HuH-7 (cell line): ENCODE data around the gene MGMT.

ENCODE experiments used
- DNase-seq: peaks from one replicate; pipeline ENCODE4 v3.0.0; 2011; ENCODE audit warnings: low spot score

The MGMT gene

DNA sequence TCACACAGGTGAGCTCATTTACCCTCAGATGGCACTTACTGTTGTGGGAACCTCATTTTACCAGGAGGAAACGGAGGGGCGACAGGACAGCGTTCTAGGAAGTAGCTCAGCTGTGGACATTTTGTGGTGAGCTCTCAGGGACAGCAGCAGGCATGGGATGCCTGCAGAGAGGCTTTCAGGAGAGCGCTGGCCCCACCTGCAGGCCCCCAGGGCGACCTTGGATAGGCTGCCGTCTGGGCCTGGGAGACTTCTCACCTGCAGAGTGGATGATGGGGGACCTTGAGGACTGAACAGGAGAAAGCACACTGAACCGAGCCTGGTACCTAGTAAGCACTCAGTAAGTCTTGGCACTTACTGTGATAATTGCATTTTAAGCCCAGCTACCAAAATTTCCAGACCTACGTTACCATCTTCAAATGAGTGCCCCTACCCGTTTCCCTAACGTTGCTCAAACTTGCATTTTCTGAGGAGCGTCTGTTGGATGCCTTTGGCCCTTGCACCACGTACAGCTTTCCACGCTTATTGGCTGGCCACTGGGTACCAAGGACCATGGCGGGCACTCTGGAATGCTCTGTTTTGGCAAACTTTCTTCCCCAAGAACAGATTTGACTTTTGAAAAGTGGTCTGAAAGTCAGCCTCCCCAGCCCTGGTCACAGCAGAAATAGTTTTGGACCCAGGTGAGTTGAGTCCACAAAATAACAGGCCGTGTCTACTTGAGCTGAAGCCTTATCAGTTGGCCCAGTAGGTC is 273.7 kb downstream of the MGMT start:
- DNase-seq = no peak

DNA sequence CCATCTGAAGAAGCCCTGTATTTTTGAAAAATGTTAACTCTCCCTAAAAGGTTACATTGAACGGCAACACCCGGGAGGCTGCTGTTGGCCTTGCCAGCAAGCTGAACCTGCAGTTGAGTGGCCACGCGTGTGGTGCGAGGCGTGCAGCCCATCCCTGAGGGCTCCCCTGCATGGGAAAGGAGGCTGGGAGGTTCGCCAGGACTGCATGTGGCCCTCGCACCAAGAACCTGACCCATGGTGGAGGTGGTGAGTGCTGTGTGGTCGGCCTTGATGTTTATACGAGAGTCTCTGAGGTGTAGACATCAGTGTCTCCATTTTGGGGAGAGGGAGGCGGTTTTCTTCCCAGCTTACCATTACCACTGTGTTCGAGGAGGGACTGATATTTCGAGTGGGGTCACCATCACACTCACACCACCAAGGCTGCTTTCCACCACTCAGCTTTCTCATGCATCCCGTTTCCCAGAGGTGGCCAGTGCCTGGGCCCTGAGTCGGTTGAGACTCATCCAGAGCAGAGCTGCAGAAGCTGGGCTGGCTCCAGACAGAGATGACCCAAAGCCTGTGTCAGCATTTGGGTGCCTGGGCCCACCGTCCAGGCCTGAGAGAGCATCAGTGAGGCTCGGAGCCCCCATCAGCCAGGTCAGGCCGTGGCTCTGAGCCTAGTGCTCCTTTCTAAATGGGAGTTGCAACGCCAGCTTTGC is 274.4 kb downstream of the MGMT start:
- DNase-seq = no peak

DNA sequence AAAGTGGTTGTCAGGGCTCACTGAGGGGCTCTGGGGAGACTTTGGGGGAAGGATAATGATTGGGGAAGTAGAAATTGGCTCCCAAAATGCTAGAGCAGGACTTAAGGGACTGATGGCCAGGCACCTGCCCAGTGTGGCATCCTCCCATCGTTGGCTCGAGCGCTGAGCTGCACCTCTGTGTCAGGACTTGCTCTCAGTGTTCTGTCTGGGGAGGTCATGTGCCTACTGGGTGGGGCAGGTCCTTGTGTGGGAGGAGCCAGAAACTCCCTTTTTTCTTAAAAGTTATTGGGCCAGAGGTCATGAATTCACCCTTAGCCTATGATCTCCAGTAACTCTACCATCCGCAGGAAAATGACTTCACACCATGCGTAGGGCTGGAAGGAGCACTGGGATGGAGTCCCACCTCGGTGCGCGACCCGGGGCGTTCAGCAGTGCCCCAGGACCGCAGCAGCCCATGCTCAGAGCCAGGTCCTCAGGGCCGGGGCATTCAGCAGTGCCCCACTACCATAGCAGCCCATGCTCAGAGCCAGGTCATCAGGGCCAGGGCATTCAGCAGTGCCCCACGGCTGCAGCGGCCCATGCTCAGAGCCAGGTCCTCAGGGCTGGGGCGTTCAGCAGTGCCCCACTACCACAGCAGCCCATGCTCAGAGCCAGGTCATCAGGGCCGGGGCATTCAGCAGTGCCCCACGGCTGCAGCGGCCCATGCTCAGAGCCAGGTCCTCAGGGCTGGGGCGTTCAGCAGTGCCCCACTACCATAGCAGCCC is 275.1 kb downstream of the MGMT start:
- DNase-seq = no peak

DNA sequence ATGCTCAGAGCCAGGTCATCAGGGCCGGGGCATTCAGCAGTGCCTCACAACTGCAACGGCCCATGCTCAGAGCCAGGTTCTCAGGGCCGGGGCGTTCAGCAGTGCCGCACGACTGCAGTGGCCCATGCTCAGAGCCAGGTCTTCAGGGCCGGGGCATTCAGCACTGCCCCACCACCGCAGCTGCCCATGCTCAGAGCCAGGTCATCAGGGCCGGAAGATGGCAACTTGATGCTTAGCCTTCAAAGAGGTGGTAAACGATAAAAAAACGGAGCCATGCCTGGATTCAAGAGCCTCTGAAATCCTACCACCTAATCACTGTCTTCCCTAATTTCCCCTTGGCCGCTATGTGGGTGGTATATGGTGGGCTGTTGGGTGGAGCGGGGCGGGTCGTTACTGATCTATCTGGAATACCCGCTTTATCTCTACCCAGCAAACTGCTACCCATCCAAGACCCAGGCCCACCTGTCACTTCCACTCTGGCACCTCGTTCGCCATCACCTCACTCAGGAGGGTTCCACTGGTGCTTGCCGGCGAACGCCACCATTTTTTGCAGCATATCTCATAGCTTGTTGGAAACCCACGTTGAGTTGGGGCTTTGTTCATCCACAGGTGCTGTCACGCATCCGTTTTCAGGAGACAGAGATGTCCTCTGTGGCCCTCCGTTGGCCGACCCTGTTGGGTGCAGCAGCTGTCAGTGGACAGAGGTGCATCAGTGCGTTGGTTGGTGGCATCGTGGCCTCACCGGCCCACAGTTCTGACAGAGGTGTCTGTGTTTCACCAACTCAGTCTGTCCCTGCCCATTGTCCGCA is 275.9 kb downstream of the MGMT start:
- no peak for DNase-seq

DNA sequence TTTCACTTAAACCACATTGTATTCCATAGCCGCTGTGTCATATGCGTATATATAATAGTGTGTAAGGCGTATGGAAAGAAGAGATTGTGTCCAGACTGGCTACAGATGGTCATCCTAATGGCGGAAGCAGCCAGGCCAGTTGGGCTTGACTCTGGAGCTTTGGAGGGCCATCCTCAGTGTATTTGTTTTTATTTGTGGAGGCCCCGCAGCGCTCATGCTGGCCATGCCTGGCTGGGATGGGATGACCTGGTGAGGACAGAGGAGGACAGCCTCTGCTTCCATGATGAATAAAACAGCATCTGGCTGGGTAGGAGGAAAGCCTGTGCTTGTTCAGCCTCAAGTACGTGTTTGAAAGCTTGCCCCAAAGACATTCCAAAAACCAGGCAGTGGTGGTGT is 276.7 kb downstream of the MGMT start:
- DNase-seq = no peak

DNA sequence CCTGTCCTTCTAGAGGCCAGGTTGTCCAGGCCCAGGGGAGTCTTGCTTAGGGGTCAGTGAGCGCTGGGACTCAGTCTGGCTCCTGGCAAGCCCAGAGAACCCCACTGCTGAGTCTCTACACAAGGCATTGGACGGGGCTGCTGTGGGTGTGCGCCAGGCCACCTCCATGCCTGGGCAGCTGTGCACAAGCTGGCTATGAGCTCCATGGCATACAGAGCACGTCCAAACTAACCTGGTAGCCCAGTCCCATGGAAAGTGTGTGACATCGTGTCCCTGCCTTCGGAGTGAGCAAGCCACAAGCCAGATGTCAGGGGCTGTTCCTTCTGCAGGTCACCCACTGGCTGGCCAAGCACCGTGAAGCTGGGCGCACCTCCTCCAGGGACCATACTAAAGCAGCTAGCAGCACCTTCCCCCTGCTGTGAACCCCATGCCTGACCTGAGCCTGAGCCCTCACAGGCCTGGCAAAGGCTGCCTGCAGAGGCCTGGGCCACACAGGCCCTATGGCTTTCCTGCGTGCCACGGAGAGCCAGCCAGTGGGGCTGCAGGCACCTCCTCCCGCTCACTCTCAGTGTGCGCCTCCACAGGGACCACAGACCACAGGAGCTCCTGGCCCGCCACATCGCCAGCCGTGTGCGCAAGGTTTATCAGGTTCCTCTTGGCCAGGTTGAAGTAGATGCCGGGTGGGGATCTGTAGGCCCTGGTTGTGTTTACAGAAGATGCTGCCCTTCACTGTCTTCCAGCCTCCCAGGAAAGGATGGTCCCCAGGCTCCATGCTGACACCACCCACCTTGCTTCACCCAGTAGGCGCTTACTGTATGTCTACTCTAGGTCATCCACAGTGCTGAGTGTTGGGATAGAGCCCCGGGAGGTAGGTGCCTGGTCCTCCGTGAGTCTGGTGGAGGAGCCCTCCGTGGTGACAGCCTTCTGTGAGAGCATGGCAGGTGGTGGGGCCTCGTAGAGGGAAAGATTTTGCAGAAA is 277.4 kb downstream of the MGMT start:
- DNase-seq = no peak

DNA sequence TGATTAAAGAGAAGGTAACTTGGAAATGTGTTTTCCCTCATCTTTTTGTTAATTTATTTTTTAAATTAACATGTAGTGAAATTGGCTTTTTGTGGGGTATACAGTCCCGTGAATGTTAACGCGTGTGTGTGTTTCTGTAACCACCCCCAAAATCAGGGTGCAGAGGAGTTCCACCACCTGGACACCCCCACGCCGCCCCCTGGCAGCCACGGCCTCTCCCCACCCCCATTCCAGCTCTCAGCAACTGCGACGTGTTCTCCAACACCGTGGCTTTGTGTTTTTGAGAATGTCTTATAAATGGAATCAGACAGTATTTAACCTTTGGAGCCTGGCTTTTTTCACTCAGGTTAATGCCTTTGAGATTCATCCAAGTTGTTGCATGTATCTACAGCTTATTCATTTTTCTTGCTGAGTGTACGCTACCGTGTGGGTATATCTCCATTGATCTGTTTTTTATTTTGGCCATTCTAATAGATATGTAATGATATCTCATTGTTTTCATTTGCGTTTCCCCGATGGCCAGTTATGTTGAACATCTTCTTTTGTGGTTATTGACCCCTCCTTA is 278.2 kb downstream of the MGMT start:
- DNase-seq = no peak

DNA sequence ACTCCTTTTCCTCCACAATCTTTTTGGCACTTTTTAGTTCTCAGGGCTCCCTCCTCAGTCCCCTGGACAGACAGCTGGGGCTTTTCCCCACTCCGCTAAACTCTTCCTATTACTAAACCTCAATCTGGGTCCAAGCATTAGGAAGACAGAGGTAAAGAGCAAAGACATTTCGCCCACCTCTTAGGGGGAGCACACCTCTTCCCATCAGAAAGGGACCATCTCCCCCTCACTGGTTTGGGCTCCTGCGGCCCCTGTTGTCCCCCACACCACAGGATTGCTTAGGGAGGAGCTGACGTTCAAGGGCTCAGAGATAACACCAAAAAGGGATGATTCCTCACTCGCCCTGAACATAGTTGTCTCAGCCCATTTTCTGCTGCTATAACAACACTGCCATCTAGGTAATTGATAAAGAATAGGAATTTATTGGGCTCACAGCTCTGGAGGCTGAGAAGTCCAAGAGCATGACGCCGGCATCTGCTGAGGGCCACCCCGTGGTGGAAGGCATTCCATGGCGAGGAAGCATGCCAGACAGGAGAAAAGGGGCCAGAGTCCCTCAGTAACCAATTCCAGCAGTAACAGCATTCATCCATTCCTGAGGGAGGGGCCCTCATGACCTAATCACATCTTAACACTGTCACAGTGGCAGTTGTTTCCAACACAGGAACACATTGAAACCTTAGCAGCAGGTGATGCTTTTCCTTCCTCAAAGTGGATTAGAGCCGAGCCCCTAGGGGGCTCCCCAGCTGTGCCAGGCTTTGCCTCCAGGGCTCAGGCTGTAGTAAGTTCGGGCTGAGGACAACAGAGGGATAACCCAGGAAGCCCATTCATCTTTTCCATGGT is 287.4 kb downstream of the MGMT start:
- DNase-seq = no peak

DNA sequence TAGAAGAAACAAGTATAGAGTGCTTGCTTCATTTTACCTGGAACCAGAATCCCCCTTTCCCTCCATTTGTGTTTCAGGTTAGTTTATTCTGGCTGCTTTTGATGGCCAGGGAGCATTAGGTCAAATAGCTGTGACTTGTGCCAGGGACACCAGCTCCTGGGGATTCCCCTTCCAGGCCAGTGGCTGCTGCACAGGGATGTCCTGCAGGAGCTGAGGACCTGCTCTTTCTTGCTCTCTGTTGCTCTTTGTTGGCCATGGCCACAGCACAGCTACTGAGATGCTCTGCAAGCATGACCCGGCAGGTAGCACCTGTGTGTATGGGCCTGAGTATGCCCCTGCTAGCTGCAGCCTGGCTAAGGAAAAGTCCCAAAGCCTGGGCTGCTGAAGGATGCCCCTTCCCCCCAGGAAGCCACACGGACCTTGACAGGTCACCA is 288.1 kb downstream of the MGMT start:
- DNase-seq = no peak

DNA sequence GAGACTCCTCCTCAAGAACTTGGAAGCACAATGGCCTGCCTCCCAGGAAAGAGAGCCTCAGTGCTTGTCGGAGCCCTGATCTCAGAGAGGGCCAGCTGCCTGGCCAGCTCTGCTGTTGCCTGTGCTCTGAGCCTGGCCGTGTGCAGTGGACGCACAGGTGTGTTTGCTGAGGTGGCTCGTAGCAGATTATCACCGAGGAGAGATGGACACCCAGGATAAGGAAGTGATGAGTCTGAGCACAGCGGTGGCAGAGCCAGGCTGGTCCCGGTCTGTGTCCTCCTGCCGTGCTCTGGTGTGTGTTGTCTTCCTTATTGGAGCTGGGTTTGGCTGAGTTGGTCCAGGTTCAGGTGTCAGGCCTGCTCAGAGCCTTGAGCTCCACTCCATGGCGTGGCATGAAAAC is 288.6 kb downstream of the MGMT start:
- no peak for DNase-seq

DNA sequence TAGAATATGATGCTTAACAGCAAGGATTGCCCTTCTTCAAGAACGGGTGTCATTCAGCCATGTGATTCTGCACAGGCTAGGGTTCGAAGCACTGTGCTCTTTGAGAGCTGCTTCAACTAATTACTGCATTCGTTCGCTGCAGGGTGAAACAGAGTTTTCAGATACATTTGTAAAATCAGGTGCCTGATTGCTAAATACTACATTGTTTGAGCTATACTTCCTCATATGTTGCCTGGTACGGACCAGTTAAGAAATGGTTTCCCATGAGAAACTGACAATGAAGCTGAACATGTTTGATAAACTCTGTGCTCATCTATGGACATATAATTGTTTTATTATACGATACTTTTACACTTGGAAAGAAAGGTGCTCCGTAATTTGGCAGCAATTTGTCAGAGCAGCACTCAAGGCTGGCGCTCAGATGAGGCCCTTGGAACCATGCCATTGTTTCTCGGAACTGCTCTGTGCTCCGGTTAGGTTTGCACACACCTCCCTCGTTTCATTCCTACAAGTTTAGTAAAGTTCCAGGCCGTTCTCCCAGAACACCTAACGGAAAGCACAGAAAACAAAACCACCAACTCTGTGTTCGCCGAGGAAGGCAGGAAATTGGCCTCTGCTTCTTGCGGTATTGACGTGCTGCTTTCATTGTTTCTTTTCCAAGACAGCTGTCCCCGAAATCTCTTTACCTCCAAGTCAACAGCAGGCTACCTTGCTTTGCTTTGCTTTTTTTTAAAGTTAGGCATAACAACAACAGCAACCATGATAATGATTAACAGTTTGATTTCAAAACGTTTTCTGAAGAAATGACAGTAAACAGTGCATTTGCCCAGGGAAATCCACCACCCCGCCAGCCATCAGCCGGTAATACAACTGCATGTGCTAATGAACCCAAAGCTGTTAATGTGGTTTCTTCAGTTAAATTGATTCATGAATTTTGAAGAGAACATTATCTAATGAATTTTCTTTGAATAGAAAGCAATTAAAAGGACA is 290.2 kb downstream of the MGMT start:
- peak; percentile 39 for DNase-seq

DNA sequence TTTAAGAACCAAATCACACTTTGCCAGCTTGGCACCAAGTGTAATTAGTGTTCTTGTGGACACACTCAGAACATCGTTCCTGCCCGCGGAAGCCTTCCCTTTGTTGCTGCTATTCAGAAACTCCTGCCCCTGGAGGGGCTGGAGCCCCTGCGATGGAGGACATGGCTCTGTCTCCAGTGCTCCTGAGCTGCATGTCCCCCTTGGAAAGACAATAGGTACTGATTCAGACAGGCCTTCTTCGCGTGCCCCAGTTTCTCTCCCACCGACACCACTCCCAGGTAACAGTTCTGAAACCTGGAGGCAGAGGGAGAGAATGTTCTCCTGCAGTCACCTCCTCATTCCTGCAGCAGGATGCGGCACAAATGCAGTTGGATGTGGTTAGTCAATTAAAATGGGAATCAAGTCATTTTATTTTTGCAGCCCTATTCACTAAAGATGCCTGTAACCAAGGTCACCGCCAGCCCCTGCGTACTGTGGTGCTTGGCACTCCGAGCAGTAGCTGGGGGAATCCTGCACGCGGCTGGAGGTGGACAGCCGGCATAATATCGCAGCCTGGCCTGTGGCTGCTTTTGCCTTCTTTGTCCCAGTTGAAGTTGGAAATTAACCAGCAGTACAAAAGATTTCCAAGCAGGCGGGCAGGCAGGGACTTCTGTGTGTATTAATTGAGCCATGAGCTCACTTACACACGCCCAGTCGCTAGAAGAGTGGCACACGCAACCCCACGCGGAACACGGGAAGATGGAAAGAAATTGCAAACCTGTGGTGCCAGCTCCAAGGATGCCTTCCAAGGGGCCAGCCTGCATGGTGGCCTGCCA is 291.4 kb downstream of the MGMT start:
- no peak for DNase-seq

DNA sequence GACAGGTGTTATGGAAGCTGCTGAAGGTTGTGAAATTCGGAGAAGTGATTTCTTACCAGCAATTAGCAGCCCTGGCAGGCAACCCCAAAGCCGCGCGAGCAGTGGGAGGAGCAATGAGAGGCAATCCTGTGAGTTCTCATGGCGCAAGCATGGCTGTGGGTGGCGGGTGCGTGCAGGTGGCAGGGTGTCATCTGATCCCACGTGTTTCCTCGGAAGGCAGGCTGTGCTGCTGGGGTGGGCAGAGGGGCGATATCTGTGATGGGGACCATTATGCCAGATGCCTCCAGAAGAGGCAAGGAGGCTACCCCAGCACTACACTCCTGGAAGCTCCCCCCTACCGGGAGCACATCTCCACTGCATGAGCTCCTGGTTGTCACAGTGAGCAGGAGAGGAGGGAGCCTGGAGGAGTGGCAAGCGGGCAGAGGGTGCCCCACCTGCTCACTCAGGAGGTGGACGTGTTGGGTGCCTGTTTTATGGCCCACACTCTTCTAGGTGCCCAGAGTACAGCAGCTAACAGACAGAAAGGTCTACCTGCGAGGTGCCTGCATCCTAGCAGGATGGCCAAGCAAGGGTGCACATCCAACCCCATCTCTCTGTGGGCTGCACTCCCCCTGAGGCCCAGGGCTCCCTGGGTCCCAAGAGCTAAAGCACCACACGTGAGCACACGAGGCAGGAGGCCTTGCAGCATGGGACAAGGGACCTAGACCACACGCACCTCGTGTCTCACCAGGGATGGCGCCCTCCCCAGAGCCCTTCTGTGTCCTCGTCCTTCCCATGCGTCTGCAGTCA is 292.4 kb downstream of the MGMT start:
- DNase-seq = no peak

DNA sequence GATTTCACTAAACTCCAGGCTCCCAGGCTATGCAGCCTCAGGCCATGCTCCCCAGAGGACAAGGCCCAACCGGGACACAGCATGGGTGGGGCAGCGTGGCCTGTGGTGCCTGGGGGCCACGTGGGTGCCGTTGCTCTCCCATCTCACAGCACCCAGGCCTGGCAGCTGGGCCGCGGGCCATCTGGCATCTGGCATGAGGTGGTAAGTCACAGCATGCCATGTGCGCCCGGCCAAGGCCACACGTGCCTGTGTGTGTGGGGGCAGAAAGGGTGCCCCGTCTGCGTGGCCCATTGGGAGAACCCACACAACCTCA is 292.9 kb downstream of the MGMT start:
- no peak for DNase-seq

DNA sequence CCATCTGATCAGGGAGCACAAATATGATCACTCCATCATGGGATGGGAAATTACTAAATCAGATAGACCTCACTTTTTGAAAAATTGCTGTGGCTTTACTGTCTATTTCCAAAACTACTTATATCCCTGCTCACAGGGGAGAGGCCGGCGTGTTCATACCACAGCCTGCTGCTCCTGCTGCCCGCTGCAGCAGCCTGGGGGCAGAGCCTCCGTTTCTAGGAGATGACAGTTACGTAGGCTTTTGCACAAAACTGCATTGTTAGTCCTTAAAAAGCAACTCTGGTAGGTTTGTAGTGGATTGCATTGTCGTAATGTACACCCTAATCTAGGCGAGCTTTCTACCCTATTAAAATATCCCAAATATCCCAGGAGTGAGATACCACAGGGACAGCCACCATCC is 293.4 kb downstream of the MGMT start:
- no peak for DNase-seq

DNA sequence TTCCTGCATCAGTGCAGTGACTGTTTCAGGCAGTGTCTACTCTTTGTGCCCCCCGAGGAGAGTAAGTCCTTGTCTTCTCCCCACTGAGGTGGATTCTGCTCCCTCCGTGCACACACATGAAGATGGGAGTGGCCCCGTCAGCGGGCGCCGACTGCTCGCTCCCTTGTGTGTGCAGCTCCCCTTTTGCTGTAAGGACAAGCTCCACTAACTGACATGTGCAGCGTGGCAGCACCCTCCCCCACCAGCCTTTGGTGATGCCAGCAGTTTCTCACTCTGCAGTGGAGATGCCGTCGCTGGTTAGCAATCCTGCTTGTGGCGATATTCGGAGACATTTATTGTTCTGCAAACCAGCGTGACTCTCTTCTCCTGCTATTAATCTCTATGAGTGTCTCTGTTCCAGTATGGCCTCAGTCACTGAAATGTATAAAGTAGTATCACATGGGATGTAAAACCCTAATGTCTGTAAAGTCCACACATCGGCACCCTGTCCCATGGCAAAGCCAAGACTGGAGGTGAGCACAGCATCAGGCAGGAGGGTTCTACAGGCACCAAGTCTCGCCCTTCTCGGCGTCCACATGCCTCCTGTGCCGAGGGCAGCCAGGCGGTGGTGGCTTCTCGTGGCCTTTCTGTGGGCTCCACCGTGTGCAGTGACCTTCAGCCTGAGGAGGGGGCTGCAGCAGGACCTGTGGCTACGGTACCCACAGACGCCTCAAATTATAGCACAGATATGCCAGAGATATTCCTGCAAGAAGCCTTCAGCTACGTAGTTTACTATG is 294.3 kb downstream of the MGMT start:
- DNase-seq = no peak
